Activated CD8-positive, alpha-beta memory T cell treated with anti-CD3 and anti-CD28 coated beads, Interleukin-2, amount 50 U/mL, for 24 hours (primary cell): Measurements from ENCODE around the gene TH.
"Not testable (repeated sequence)": the region's sequence is repeated elsewhere in the genome, so short reads cannot be mapped to it uniquely, and the experiment has no call there.

Experiments
- DNase-seq: peaks from one replicate; pipeline ENCODE4 v3.0.0-alpha.2; 2020; ENCODE audit errors: extremely low read depth

The TH gene

GRCh38 chr11:2129699-2130366 lies 41.8 kb downstream of the TH start:
- DNase-seq, result no peak

- no peak for DNase-seq
Measured at GRCh38 chr11:2129308-2129698, 42.3 kb downstream of the TH start.

GRCh38 chr11:2128511-2129307 lies 42.9 kb downstream of the TH start:
- no peak for DNase-seq

- no peak for DNase-seq
Measured at GRCh38 chr11:2128130-2128510, 43.5 kb downstream of the TH start.

GRCh38 chr11:2127482-2128129 lies 44.0 kb downstream of the TH start:
- no peak for DNase-seq

GRCh38 chr11:2126520-2127085 lies 45.0 kb downstream of the TH start:
- DNase-seq, result no peak

- DNase-seq, result not testable (repeated sequence)
Measured at GRCh38 chr11:2124736-2125484, 46.7 kb downstream of the TH start.

- DNase-seq, result no peak
Measured at GRCh38 chr11:2123628-2123960, 48.0 kb downstream of the TH start.

- no peak for DNase-seq
Measured at GRCh38 chr11:2122907-2123627, 48.5 kb downstream of the TH start.

- no peak for DNase-seq
Measured at GRCh38 chr11:2122222-2122906, 49.3 kb downstream of the TH start.

- DNase-seq, result no peak
Measured at GRCh38 chr11:2121227-2122130, 50.1 kb downstream of the TH start.

GRCh38 chr11:2120359-2121100 lies 51.1 kb downstream of the TH start:
- no peak for DNase-seq

- no peak for DNase-seq
Measured at GRCh38 chr11:2118677-2119076, 52.9 kb downstream of the TH start.

- DNase-seq, result no peak
Measured at GRCh38 chr11:2116680-2117079, 54.9 kb downstream of the TH start.

GRCh38 chr11:2115308-2115707 lies 56.3 kb downstream of the TH start:
- DNase-seq, result no peak

GRCh38 chr11:2114430-2115241 lies 57.0 kb downstream of the TH start:
- DNase-seq, result no peak
